Natural killer cell (primary cell): ENCODE measurements around the gene IRF4. TPM values are rescaled to one million over a fixed set of nuclear protein-coding genes. Genes with fewer than 3 reads are reported as not detected.

Source experiments
- ATAC-seq, 3 donors: fragments of 150-1000 bp in 2 of 3; fragments of 200-7000 bp in 1 of 3; cut with Tn5 transposase; 1 replicate in 1 of 3; 2 replicates in 2 of 3; pipeline ENCODE4 v1.10.0; 2021; ENCODE audit warnings: mild to moderate bottlenecking in 2 of 3, moderate library complexity in 2 of 3
- DNase-seq, 2 donors: peaks; one replicate each; pipeline versions ENCODE4 v3.0.0 to v3.0.0-alpha.2; 2013 to 2021; ENCODE audit warnings: mixed read lengths in 1 of 2
- H3K27ac ChIP-seq: one replicate; pipeline ENCODE4 v1.5.1; 2013; ENCODE audit warnings: mild to moderate bottlenecking, low read length
- H3K27me3 ChIP-seq: one replicate; pipeline ENCODE4 v1.6.1; 2013; ENCODE audit warnings: low read length; ENCODE audit not compliant: control insufficient read depth, insufficient read depth
- H3K36me3 ChIP-seq: one replicate; pipeline ENCODE4 v1.6.1; 2013; ENCODE audit warnings: low read length; ENCODE audit not compliant: control insufficient read depth, insufficient read depth
- H3K4me1 ChIP-seq: one replicate; pipeline ENCODE4 v1.6.1; 2013; ENCODE audit warnings: low read length; ENCODE audit not compliant: control insufficient read depth, insufficient read depth
- H3K4me3 ChIP-seq: one replicate; pipeline ENCODE4 v1.5.1; 2013; ENCODE audit warnings: low read length
- H3K9me3 ChIP-seq: one replicate; pipeline ENCODE4 v1.6.1; 2013; ENCODE audit warnings: low read length; ENCODE audit not compliant: control insufficient read depth, insufficient read depth
- H3K27ac Mint-ChIP-seq, 2 donors: one replicate each; pipeline ENCODE4 v1.8.0; 2022; ENCODE audit warnings: mild to moderate bottlenecking in 2 of 2, mixed read lengths in 2 of 2, moderate library complexity in 1 of 2
- H3K27me3 Mint-ChIP-seq, 2 donors: one replicate each; pipeline ENCODE4 v1.8.0; 2022; ENCODE audit warnings: low read depth in 2 of 2, mixed read lengths in 2 of 2
- H3K36me3 Mint-ChIP-seq: one replicate; pipeline ENCODE4 v1.8.0; 2022; ENCODE audit warnings: mixed read lengths
- H3K4me1 Mint-ChIP-seq, 2 donors: one replicate each; pipeline ENCODE4 v1.8.0; 2022; ENCODE audit warnings: mixed read lengths in 2 of 2
- H3K4me3 Mint-ChIP-seq: one replicate; pipeline ENCODE4 v1.8.0; 2022; ENCODE audit warnings: mild to moderate bottlenecking, moderate library complexity, mixed read lengths
- H3K9me3 Mint-ChIP-seq, 2 donors: one replicate each; pipeline ENCODE4 v1.8.0; 2022; ENCODE audit warnings: mixed read lengths in 2 of 2
- CTCF ChIP-seq: fragments of 200-600 bp; IDR thresholded peaks from one replicate; pipeline ENCODE4 v1.8.0; 2022; ENCODE audit warnings: antibody characterized with exemption
- whole genome bisulfite sequencing: methylation state at CpG from one replicate; pipeline ENCODE4 v1.1.7; 2013; ENCODE audit warnings: missing lambda C conversion rate; ENCODE audit not compliant: insufficient coverage; 5-methylcytosine and 5-hydroxymethylcytosine counted together
- intact Hi-C: fragments of 100-400 bp; cut with micrococcal nuclease; formaldehyde crosslinking; loops from one replicate; pipeline ENCODE4 v1.14.2; 2022
- total RNA-seq, 4 donors: library from RNA; stranded (reverse); fragments of 120-200 nt in 1 of 4; gene quantifications; one replicate each; pipeline versions ENCODE4 v1.2.3 to v1.2.4, GENCODE V29; 2013 to 2022

IRF4 gene
- total RNA-seq, 3 donors from 2014 or later (not counting 1 experiment from before 2014, with no cell fraction given), result 3.5 to 37.5 (median 3.5) TPM

GRCh38 chr6:390914-391558 is 516 bp upstream of the IRF4 start:
- Histone ChIP-seq H3K36me3 (peaks cover 2% of the 10 kb centered on the region), H3K4me3 (peak overlapping the region; percentile 35), H3K9me3 (no peaks in the 10 kb centered on the region), H3K4me1 (peaks cover 27% of the 10 kb centered on the region), H3K27me3 (peaks cover 3% of the 10 kb centered on the region), H3K27ac (no peak overlapping the region)
- Mint-ChIP-seq H3K27me3 (peaks cover 43 to 54% of the 10 kb centered on the region in 2 donors), H3K27ac (no peak overlapping the region), H3K4me3 (peak overlapping the region; percentile 77), H3K9me3 (no peaks in the 10 kb centered on the region), H3K4me1 (peaks cover 22 to 35% of the 10 kb centered on the region in 2 donors), H3K36me3 (no peaks in the 10 kb centered on the region)
- intact Hi-C loops, result no loop called here
- no peak for TF ChIP-seq CTCF
- WGBS, result 2% methylated on average over 44 of the region's 44 CpGs
- DNase-seq (peak in 1 of 2 donors; percentile 60), ATAC-seq (peak; percentile 18 to 44 (median 22))

- Mint-ChIP-seq H3K4me3 (peak overlapping the region; percentile 87), H3K27ac (no peak overlapping the region), H3K36me3 (no peaks in the 10 kb centered on the region), H3K27me3 (peaks cover 34 to 51% of the 10 kb centered on the region in 2 donors), H3K9me3 (no peaks in the 10 kb centered on the region), H3K4me1 (peaks cover 22 to 35% of the 10 kb centered on the region in 2 donors)
- 1% methylated on average over 108 of the region's 108 CpGs for whole genome bisulfite sequencing
- Histone ChIP-seq H3K36me3 (peaks cover 8% of the 10 kb centered on the region), H3K4me3 (peak overlapping the region; percentile 57), H3K27ac (no peak overlapping the region), H3K27me3 (peaks cover 3% of the 10 kb centered on the region), H3K4me1 (peaks cover 27% of the 10 kb centered on the region), H3K9me3 (no peaks in the 10 kb centered on the region)
- no peak for TF ChIP-seq CTCF
- ATAC-seq (peak in 2 of 3 donors; percentile 43 to 50), DNase-seq (peak in 1 of 2 donors; percentile 58)
- intact Hi-C loops, result no loop called here
Measured at GRCh38 chr6:392441-393390, 1.2 kb downstream of the IRF4 start.

GRCh38 chr6:393391-394221 is 2.1 kb downstream of the IRF4 start:
- DNase-seq (peak in 1 of 2 donors; percentile 36), ATAC-seq (peak in 2 of 3 donors; percentile 10 to 31)
- Histone ChIP-seq H3K27me3 (peaks cover 3% of the 10 kb centered on the region), H3K4me1 (peaks cover 27% of the 10 kb centered on the region), H3K9me3 (no peaks in the 10 kb centered on the region), H3K36me3 (peaks cover 8% of the 10 kb centered on the region), H3K27ac (no peak overlapping the region), H3K4me3 (peak overlapping the region; percentile 57)
- H3K36me3 Mint-ChIP-seq, result no peaks in the 10 kb centered on the region
- H3K9me3 Mint-ChIP-seq, result no peaks in the 10 kb centered on the region
- peak overlapping the region; percentile 88 for H3K4me3 Mint-ChIP-seq
- intact Hi-C loops, result no loop called here
- peak overlapping the region in 1 of 2 donors; percentile 4 for H3K27ac Mint-ChIP-seq
- 5% methylated on average over 68 of the region's 68 CpGs for WGBS
- no peak for TF ChIP-seq CTCF
- peaks cover 25 to 44% of the 10 kb centered on the region in 2 donors for H3K27me3 Mint-ChIP-seq
- H3K4me1 Mint-ChIP-seq, result peaks cover 22 to 35% of the 10 kb centered on the region in 2 donors
